HL-60 (cell line): ENCODE measurements around the gene CEACAM6.
A peak's percentile ranks its signal among the peaks of the same experiment; 100 is the strongest.
"Not testable (repeated sequence)": the region's sequence is repeated elsewhere in the genome, so short reads cannot be mapped to it uniquely, and the experiment has no call there.

Source experiments
- DNase-seq, 2 experiments: peaks; one replicate each; pipeline ENCODE4 v3.0.0-alpha.2; 2010 to 2020; ENCODE audit warnings: low read depth in 1 of 2, low spot score in 1 of 2
- H3K27ac ChIP-seq: fragments of 250-450 bp; sonication (Bioruptor Pico); replicated peaks from 2 replicates; pipeline ENCODE4 v1.5.1; 2020; ENCODE audit warnings: mild to moderate bottlenecking, moderate library complexity
- H3K27me3 ChIP-seq: fragments of 250-450 bp; sonication (Bioruptor Pico); 2 replicates; pipeline ENCODE4 v1.5.1; 2021; ENCODE audit warnings: mild to moderate bottlenecking, moderate library complexity; ENCODE audit not compliant: insufficient read depth, poor library complexity, severe bottlenecking
- H3K4me3 ChIP-seq: replicated peaks from 2 replicates; pipeline ENCODE4 v1.5.1; 2011; ENCODE audit warnings: mild to moderate bottlenecking, control low read depth, low read length; ENCODE audit not compliant: insufficient read depth
- GABPA ChIP-seq: IDR thresholded peaks from 2 replicates; pipeline ENCODE4 v1.6.1; 2012; ENCODE audit warnings: low read depth
- POLR2AphosphoS5 ChIP-seq: IDR thresholded peaks from 2 replicates; pipeline ENCODE4 v1.6.1; 2012; ENCODE audit warnings: low read depth
- SPI1 ChIP-seq: IDR thresholded peaks from 2 replicates; pipeline ENCODE4 v1.6.1; 2012; ENCODE audit warnings: low read depth, mild to moderate bottlenecking, borderline replicate concordance
- TF ChIP-seq, protein P1 (sequence below): IDR thresholded peaks from one replicate; pipeline ENCODE4 v1.5.1; 2011; ENCODE audit warnings: low read length, control low read depth, inconsistent platforms; ENCODE audit not compliant: insufficient read depth
- TF ChIP-seq, protein P2 (sequence below): IDR thresholded peaks from 2 replicates; pipeline ENCODE4 v1.6.1; 2012; ENCODE audit warnings: low read depth; ENCODE audit not compliant: insufficient replicate concordance

CEACAM6 gene

DNA sequence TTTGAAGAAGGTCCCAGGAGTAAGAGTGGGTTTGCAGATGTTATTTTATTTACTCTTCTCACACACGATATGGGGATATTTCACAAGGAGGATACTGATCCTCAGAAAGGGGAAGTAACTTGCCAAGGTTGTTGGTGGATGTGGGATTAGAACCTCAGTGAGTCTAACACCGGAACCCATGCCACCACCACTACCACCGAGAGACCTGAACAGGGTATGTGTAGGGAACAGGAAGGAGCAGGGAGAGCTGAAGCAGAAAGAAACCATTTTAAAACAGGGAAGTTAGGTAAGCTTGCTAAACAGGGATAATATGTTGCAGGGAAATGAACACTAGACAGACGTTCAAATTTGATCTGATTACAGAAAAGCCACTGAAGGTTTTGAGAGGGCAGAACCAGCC, 29.4 kb downstream of the CEACAM6 start:
- TF ChIP-seq SPI1 (peak; percentile 48; the same call in 1 of the 2 replicates), GABPA (peak; percentile 35; the same call in 1 of the 2 replicates)
- TF ChIP-seq, protein P1, sequence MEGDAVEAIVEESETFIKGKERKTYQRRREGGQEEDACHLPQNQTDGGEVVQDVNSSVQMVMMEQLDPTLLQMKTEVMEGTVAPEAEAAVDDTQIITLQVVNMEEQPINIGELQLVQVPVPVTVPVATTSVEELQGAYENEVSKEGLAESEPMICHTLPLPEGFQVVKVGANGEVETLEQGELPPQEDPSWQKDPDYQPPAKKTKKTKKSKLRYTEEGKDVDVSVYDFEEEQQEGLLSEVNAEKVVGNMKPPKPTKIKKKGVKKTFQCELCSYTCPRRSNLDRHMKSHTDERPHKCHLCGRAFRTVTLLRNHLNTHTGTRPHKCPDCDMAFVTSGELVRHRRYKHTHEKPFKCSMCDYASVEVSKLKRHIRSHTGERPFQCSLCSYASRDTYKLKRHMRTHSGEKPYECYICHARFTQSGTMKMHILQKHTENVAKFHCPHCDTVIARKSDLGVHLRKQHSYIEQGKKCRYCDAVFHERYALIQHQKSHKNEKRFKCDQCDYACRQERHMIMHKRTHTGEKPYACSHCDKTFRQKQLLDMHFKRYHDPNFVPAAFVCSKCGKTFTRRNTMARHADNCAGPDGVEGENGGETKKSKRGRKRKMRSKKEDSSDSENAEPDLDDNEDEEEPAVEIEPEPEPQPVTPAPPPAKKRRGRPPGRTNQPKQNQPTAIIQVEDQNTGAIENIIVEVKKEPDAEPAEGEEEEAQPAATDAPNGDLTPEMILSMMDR = no peak
- TF ChIP-seq, protein P2, sequence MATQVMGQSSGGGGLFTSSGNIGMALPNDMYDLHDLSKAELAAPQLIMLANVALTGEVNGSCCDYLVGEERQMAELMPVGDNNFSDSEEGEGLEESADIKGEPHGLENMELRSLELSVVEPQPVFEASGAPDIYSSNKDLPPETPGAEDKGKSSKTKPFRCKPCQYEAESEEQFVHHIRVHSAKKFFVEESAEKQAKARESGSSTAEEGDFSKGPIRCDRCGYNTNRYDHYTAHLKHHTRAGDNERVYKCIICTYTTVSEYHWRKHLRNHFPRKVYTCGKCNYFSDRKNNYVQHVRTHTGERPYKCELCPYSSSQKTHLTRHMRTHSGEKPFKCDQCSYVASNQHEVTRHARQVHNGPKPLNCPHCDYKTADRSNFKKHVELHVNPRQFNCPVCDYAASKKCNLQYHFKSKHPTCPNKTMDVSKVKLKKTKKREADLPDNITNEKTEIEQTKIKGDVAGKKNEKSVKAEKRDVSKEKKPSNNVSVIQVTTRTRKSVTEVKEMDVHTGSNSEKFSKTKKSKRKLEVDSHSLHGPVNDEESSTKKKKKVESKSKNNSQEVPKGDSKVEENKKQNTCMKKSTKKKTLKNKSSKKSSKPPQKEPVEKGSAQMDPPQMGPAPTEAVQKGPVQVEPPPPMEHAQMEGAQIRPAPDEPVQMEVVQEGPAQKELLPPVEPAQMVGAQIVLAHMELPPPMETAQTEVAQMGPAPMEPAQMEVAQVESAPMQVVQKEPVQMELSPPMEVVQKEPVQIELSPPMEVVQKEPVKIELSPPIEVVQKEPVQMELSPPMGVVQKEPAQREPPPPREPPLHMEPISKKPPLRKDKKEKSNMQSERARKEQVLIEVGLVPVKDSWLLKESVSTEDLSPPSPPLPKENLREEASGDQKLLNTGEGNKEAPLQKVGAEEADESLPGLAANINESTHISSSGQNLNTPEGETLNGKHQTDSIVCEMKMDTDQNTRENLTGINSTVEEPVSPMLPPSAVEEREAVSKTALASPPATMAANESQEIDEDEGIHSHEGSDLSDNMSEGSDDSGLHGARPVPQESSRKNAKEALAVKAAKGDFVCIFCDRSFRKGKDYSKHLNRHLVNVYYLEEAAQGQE = peak; percentile 34
- DNase-seq = peak; percentile 77 to 96
- Histone ChIP-seq H3K4me3 (no peak overlapping the region), H3K27me3 (no peaks in the 10 kb centered on the region), H3K27ac (peak overlapping the region; percentile 95)

DNA sequence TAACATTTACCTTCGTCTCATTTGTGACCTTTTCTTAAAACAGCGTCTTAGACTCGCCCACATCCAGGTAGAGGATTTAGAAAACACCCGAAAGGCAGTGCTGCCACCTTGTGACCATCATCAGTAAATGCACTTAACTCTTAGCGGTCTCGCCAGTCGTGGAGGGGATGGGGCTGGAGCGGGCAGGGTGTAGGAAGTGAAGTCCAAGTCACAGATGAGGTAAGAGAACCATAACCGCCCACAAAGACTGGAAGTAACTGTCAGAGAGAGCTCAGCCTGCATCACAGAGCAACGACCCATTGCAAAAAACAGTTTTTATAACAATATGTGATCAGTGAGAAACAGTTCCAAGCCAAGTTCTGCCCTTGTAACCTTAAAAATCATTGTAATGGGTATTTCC, 30.3 kb downstream of the CEACAM6 start:
- H3K27me3 ChIP-seq = no peaks in the 10 kb centered on the region
- TF ChIP-seq, protein P1 = peak; percentile 70
- TF ChIP-seq, protein P2 = no peak
- H3K27ac ChIP-seq = peak overlapping the region; percentile 95
- H3K4me3 ChIP-seq = no peak overlapping the region
- peak; percentile 88 to 98 for DNase-seq

DNA sequence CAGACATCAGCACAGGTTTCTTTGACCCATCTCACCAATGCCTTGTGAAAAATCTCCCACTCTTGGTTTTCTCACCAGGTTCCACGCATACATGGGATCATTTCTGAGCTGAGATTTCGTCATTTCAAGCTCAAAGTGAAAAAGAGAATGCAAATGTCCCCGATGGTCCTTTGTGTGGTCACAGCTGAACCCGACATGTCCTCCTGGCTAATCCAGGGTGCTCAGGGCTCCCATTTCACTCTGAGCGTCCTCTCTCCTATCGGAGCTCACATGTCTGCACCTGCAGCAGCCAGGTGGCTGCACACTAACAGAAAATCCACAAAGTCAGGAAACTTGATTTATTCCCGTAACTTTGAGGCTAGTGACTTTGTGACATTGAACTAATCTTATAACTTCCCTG, 31.7 kb downstream of the CEACAM6 start:
- H3K4me3 ChIP-seq = no peak overlapping the region
- H3K27ac ChIP-seq = peak overlapping the region; percentile 95
- TF ChIP-seq, protein P2 = no peak
- no peak for TF ChIP-seq POLR2AphosphoS5
- H3K27me3 ChIP-seq = no peaks in the 10 kb centered on the region
- DNase-seq = no peak

DNA sequence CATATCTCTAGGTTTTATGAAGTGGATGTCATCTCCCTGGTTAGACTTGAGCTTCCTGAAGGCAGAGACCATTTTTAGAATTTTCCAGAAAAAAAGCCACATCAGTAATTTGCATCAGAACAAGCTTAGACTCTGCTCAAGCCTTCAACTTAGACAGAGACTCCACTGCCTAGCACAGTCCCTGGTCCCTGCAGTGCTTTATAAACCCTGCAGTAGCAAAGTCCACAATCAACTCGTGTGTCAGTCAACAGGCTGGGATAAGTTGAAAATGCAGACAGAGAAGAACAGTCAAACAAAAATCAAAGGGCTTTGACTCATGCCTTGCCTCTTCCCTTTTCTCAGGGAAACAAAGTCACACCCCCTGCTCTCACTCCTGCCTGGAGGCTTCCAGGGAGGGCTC, 33.2 kb downstream of the CEACAM6 start:
- H3K27ac ChIP-seq, DNase-seq, H3K4me3 ChIP-seq, H3K27me3 ChIP-seq: not testable (repeated sequence)

DNA sequence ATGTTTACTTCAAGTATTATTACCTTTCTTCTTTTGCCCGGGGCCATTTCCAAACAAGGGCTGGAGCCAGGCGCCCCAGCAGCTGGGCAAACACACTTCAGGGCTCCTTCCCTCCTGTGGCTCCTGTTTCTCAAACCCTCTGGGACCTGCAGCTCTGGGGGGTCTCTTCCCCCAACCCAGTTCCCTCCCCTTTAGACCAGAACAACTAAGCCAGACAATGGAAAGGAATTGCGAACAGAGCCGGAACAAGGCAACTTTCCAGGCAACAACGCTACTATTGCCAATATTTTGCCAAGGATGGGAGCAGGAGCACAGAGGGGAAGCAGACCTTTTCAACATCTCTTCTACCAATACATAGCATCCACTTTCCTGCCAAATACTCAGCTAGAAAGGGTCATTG, 33.7 kb downstream of the CEACAM6 start:
- DNase-seq, H3K4me3 ChIP-seq, H3K27ac ChIP-seq, H3K27me3 ChIP-seq: not testable (repeated sequence)
